Esophagus squamous epithelium (tissue), 4 donors: ENCODE data around the gene PRR3.
"Not testable (repeated sequence)": the region's sequence is repeated elsewhere in the genome, so short reads cannot be mapped to it uniquely, and the experiment has no call there.

Experiments
- CTCF ChIP-seq, 6 experiments: fragments of 450-650 bp in 4 of 6; fragments of 200-600 bp in 2 of 6; sonication (generic) in 2 of 6; IDR thresholded peaks; one replicate each; pipeline ENCODE4 v1.5.1; 2016 to 2019; ENCODE audit warnings: antibody characterized with exemption in 6 of 6, mild to moderate bottlenecking in 4 of 6, moderate library complexity in 4 of 6
- POLR2A ChIP-seq, 4 donors: fragments of 450-650 bp; IDR thresholded peaks; one replicate each; pipeline ENCODE4 v1.6.1; 2017; ENCODE audit warnings: antibody characterized with exemption in 4 of 4, mild to moderate bottlenecking in 4 of 4, moderate library complexity in 3 of 4

- TF ChIP-seq CTCF (IDR thresholded peaks at IDR 0.05), result peak; percentile 74 to 87 (median 80)
- not testable (repeated sequence) for TF ChIP-seq POLR2A (IDR thresholded peaks at IDR 0.05)
Observed at GRCh38 chr6:30597315-30598144, 40.4 kb downstream of the PRR3 start.
